ENCODE measurements around the gene P3H2. TPM values are rescaled to one million over a fixed set of nuclear protein-coding genes. Genes with fewer than 3 reads are reported as not detected.
A peak's percentile ranks its signal among the peaks of the same experiment; 100 is the strongest.

P3H2 gene
- total RNA-seq, 1 donor from 2014 or later, result not detected

- peaks cover 6% of the 10 kb centered on the region for H3K4me1 Mint-ChIP-seq (ENCODE audit: low read depth)
- no peak overlapping the region for H3K4me3 Mint-ChIP-seq
- H3K9me3 Mint-ChIP-seq, result no peaks in the 10 kb centered on the region
- no peak for DNase-seq (ENCODE audit: low spot score)
- no peak overlapping the region for H3K27ac Mint-ChIP-seq
- peaks cover 3% of the 10 kb centered on the region for H3K27me3 Mint-ChIP-seq (ENCODE audit: insufficient read depth)
- H3K36me3 Mint-ChIP-seq (ENCODE audit: low read depth), result no peaks in the 10 kb centered on the region
- intact Hi-C loops (cut with micrococcal nuclease), result loop anchor here (1.0 to 10.0 kb wide), 3 partner anchors 313 to 799 kb away; partner anchors contain the start of gene TP63
Observed at GRCh38 chr3:189947948-189948723, 172.6 kb downstream of the P3H2 start.

GRCh38 chr3:189947068-189947467 is 173.6 kb downstream of the P3H2 start:
- Mint-ChIP-seq H3K27me3 (ENCODE audit: insufficient read depth) (no peaks in the 10 kb centered on the region), H3K4me3 (no peak overlapping the region), H3K9me3 (no peaks in the 10 kb centered on the region), H3K4me1 (ENCODE audit: low read depth) (peaks cover 6% of the 10 kb centered on the region), H3K27ac (no peak overlapping the region), H3K36me3 (ENCODE audit: low read depth) (no peaks in the 10 kb centered on the region)
- no peak for DNase-seq (ENCODE audit: low spot score)
- intact Hi-C loops (cut with micrococcal nuclease), result loop anchor here (10.0 kb wide), 1 partner anchor 312 kb away; the partner anchor contains the start of gene TP63

- intact Hi-C loops (cut with micrococcal nuclease), result loop anchor here (10.0 kb wide), 1 partner anchor 311 kb away; the partner anchor contains the start of gene TP63
- peaks cover 6% of the 10 kb centered on the region for H3K4me1 Mint-ChIP-seq (ENCODE audit: low read depth)
- no peak overlapping the region for H3K27ac Mint-ChIP-seq
- no peak overlapping the region for H3K4me3 Mint-ChIP-seq
- H3K36me3 Mint-ChIP-seq (ENCODE audit: low read depth), result no peaks in the 10 kb centered on the region
- H3K9me3 Mint-ChIP-seq, result no peaks in the 10 kb centered on the region
- no peak for DNase-seq (ENCODE audit: low spot score)
- no peaks in the 10 kb centered on the region for H3K27me3 Mint-ChIP-seq (ENCODE audit: insufficient read depth)
Observed at GRCh38 chr3:189945935-189946709, 174.6 kb downstream of the P3H2 start.

- DNase-seq (ENCODE audit: low spot score), result no peak
- H3K4me1 Mint-ChIP-seq (ENCODE audit: low read depth), result peaks cover 6% of the 10 kb centered on the region
Observed at GRCh38 chr3:189944285-189945145, 176.2 kb downstream of the P3H2 start.

GRCh38 chr3:189942948-189943347 is 177.7 kb downstream of the P3H2 start:
- no peak overlapping the region for H3K4me3 Mint-ChIP-seq
- no peak overlapping the region for H3K27ac Mint-ChIP-seq
- no peak for DNase-seq (ENCODE audit: low spot score)
- H3K4me1 Mint-ChIP-seq (ENCODE audit: low read depth), result no peaks in the 10 kb centered on the region
- H3K27me3 Mint-ChIP-seq (ENCODE audit: insufficient read depth), result no peaks in the 10 kb centered on the region
- no peaks in the 10 kb centered on the region for H3K36me3 Mint-ChIP-seq (ENCODE audit: low read depth)
- no peaks in the 10 kb centered on the region for H3K9me3 Mint-ChIP-seq
- intact Hi-C loops (cut with micrococcal nuclease), result loop anchor here (10.0 kb wide), 1 partner anchor 308 kb away; the partner anchor contains the start of gene TP63

More at GRCh38 chr3:189944285-189945145, 176.2 kb downstream of the P3H2 start:
- intact Hi-C loops (cut with micrococcal nuclease), result loop anchor here (10.0 kb wide), 1 partner anchor 310 kb away; the partner anchor contains the start of gene TP63
- Mint-ChIP-seq H3K36me3 (ENCODE audit: low read depth) (no peaks in the 10 kb centered on the region), H3K4me3 (no peak overlapping the region), H3K27me3 (ENCODE audit: insufficient read depth) (no peaks in the 10 kb centered on the region), H3K9me3 (no peaks in the 10 kb centered on the region), H3K27ac (no peak overlapping the region)

- Mint-ChIP-seq H3K9me3 (no peaks in the 10 kb centered on the region), H3K4me3 (no peak overlapping the region), H3K4me1 (ENCODE audit: low read depth) (no peaks in the 10 kb centered on the region), H3K27ac (no peak overlapping the region), H3K27me3 (ENCODE audit: insufficient read depth) (no peaks in the 10 kb centered on the region), H3K36me3 (ENCODE audit: low read depth) (no peaks in the 10 kb centered on the region)
- DNase-seq (ENCODE audit: low spot score), result no peak
- intact Hi-C loops (cut with micrococcal nuclease), result loop anchor here (10.0 kb wide), 1 partner anchor 307 kb away; the partner anchor contains the start of gene TP63
Observed at GRCh38 chr3:189941679-189942078, 179.0 kb downstream of the P3H2 start.

GRCh38 chr3:189941125-189941524 is 179.6 kb downstream of the P3H2 start:
- DNase-seq (ENCODE audit: low spot score), result no peak
- no peak overlapping the region for H3K27ac Mint-ChIP-seq
- no peaks in the 10 kb centered on the region for H3K9me3 Mint-ChIP-seq
- H3K36me3 Mint-ChIP-seq (ENCODE audit: low read depth), result no peaks in the 10 kb centered on the region
- H3K4me1 Mint-ChIP-seq (ENCODE audit: low read depth), result no peaks in the 10 kb centered on the region
- intact Hi-C loops (cut with micrococcal nuclease), result loop anchor here (10.0 kb wide), 1 partner anchor 306 kb away; the partner anchor contains the start of gene TP63
- no peaks in the 10 kb centered on the region for H3K27me3 Mint-ChIP-seq (ENCODE audit: insufficient read depth)
- H3K4me3 Mint-ChIP-seq, result no peak overlapping the region

GRCh38 chr3:189937302-189938127 is 183.2 kb downstream of the P3H2 start:
- intact Hi-C loops (cut with micrococcal nuclease), result no loop called here
- H3K4me3 Mint-ChIP-seq, result no peak overlapping the region
- no peak for DNase-seq (ENCODE audit: low spot score)

GRCh38 chr3:189936201-189936945 is 184.3 kb downstream of the P3H2 start:
- no peak for DNase-seq (ENCODE audit: low spot score)
- Mint-ChIP-seq H3K27me3 (ENCODE audit: insufficient read depth) (no peaks in the 10 kb centered on the region), H3K4me3 (no peak overlapping the region), H3K9me3 (no peaks in the 10 kb centered on the region), H3K27ac (no peak overlapping the region), H3K36me3 (ENCODE audit: low read depth) (no peaks in the 10 kb centered on the region), H3K4me1 (ENCODE audit: low read depth) (no peaks in the 10 kb centered on the region)
- intact Hi-C loops (cut with micrococcal nuclease), result no loop called here

More at GRCh38 chr3:189937302-189938127, 183.2 kb downstream of the P3H2 start:
- no peaks in the 10 kb centered on the region for H3K9me3 Mint-ChIP-seq
- H3K27me3 Mint-ChIP-seq (ENCODE audit: insufficient read depth), result no peaks in the 10 kb centered on the region
- no peaks in the 10 kb centered on the region for H3K36me3 Mint-ChIP-seq (ENCODE audit: low read depth)
- no peaks in the 10 kb centered on the region for H3K4me1 Mint-ChIP-seq (ENCODE audit: low read depth)
- H3K27ac Mint-ChIP-seq, result no peak overlapping the region

GRCh38 chr3:189927975-189928895 is 192.5 kb downstream of the P3H2 start:
- peaks cover 14% of the 10 kb centered on the region for H3K4me1 Mint-ChIP-seq (ENCODE audit: low read depth)
- H3K27me3 Mint-ChIP-seq (ENCODE audit: insufficient read depth), result no peaks in the 10 kb centered on the region
- no peak overlapping the region for H3K4me3 Mint-ChIP-seq
- intact Hi-C loops (cut with micrococcal nuclease), result no loop called here
- H3K9me3 Mint-ChIP-seq, result no peaks in the 10 kb centered on the region
- peak overlapping the region; percentile 13 for H3K27ac Mint-ChIP-seq
- no peak for DNase-seq (ENCODE audit: low spot score)
- no peaks in the 10 kb centered on the region for H3K36me3 Mint-ChIP-seq (ENCODE audit: low read depth)
